A172 (cell line): ENCODE measurements around the gene TRIM66. TPM values are rescaled to one million over a fixed set of nuclear protein-coding genes. Genes with fewer than 3 reads are reported as not detected.

Source experiments
- DNase-seq: peaks from one replicate; pipeline ENCODE4 v3.0.0-alpha.2; 2015; ENCODE audit warnings: low spot score
- total RNA-seq: library from RNA; depleted of rRNA; stranded (reverse); fragments of >200 nt; shearing (Covaris generic); gene quantifications from 2 replicates; pipeline ENCODE4 v1.2.3, GENCODE V29; 2014

TRIM66 gene
- total RNA-seq, 1 experiment from 2014 or later, result 1.4 TPM

DNA sequence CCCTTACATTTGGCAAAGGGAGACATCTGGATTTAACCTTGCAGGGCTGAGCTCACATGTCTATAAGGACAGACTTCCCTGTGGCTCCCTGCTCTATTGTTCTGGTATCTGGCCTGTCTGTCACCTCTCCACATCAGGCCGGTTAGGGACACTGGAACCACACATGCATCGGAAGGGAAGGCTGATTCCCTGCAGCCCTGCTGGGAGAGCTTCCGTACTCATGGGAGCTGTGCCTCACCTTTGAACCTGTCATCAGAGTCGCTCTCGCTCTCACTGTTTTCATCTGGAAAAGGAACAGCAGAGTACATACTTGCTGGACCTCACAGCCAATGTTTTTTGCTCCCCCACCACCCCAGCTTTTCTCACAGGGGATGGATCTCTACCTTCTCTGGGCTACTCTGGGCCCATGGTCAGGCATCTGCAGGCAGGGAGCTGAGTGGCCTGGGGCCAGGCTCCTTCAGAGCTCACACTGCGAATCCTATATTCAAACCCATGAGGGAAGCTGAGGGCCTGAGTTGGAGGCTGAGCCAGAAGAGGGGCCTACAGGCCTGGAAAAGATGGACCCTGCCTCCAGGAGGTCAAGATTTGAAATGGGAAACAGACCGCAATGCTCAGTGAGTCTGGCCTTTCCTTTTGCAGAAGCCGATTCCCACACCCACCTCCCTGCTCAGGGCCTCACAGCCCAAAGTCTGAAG is 31.4 kb upstream of the TRIM66 start:
- no peak for DNase-seq

DNA sequence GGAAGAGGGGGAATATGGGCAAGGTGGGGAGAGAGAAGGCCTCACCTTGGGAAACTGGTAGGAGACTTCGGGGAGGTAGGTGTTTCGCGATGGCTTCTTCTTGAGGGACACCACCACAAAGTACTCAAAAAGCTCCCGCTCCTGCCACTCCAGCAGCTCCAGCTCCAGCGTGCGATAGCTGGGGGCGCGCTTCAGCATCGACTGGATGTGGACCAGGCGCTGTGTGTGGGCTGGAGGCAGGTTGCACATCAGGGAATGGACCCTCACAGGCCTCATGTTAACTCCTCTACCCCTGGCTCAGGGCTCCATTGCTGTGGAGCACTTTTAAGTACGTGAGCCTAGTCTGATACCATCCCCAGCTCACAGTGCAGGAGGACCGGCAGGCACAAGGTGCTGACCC is 30.0 kb upstream of the TRIM66 start:
- no peak for DNase-seq

DNA sequence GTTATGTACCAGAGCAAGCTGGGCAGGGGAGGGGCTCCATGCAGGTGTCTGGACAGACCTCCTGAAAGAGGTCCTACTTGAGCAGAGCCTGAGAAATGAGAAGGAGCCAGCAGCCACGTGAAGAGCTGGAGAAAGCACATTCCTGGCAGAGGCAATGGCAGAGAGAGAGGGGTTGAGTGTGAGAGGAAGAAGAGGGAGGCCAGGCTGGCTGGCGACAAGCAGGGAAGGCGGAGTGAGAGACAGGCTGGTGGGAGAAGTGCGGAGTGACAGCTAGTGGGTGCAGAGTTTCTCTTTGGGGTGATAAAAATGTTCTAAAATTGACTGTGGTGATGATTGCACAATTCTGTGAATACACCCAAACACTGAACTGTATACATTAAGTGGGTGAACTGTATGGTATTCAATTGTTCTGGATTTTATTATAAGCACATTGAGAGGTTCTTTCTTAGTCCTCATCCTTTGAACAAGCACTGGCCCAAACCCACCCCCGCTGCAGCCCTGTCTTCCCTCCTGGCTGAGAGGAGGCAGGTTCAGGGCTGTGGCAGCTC is 29.5 kb upstream of the TRIM66 start:
- no peak for DNase-seq

DNA sequence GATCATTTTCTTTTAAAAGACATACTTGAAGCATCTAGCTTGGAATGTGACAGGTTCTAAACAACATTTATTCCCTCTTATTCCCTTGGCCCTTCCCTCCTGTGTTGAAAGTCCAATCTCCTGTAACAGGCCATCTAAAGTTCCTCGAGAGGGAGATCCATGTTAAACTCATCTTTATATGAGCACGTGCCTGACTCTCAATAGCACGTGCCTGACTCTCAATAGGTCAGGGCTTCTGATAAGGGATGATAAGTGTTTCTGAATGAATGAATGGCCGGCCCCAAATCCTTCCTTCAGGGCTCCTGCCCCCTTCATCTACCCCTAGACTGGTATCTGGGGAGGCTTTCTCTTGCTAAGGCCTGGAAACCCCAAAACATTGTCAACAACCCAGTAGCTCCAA is 27.3 kb upstream of the TRIM66 start:
- DNase-seq, result no peak

DNA sequence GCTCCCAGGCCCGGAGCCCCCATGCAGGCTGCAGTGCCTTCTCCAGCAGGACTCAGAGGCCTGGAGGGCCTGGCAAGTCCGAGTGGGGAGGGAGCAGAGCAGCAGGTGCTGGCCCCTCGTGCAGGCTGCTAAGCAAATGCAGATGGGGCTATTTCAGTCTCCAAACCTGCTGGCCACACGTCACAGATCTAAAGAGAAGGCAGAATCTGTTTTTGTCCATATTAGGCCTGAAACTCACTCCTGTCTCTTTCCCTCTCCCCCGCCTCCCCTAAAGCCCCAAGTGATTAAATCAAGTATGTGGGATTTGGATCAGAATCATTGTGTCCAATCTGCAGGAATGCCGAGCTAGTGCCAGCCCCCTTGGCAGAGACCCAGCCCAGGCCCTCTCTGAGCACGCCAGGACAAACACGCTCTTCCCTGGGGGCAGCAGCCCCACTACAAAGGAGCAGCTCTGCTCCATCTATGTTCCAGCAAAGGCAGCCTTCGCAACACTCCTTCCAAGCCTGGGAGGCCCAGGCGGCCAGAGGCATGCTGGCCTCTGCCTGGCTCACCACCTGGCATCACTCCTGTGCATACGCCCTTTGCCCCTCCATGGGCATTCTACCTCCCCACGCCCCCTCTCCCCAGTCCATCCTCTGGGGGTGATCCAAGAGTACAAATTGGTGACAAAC is 26.7 kb upstream of the TRIM66 start:
- no peak for DNase-seq

DNA sequence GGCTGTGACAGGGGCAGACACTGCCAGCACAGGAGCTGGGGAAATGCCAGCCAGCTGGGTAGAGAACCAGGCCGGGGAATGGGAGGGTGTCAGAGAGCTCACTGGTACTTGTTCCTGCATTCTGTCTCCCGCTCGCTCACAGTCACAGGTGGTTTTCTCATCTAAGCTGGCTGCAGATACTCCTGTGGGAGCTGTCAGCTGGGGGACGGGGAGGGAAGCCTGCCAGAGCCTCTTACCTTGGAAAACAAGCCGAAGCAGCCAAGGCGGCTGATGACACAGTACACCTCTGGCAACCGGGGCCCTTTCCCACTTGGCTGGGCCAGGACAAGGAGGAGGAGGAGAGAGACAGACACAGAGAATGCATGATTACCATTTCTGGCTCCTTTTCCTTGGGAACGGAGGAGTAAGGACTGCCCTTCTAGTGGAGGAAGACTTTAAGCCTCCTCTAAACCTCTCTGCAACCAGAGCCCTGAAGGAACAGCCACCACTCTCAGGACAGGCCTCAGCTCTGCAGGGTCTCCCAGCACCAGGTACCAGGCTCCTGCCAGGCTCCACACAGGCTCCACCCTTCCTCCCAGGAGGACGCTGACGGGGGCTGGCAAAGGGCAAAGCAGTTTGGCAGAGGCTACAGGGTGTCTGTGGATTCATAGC is 25.2 kb upstream of the TRIM66 start:
- DNase-seq, result no peak

DNA sequence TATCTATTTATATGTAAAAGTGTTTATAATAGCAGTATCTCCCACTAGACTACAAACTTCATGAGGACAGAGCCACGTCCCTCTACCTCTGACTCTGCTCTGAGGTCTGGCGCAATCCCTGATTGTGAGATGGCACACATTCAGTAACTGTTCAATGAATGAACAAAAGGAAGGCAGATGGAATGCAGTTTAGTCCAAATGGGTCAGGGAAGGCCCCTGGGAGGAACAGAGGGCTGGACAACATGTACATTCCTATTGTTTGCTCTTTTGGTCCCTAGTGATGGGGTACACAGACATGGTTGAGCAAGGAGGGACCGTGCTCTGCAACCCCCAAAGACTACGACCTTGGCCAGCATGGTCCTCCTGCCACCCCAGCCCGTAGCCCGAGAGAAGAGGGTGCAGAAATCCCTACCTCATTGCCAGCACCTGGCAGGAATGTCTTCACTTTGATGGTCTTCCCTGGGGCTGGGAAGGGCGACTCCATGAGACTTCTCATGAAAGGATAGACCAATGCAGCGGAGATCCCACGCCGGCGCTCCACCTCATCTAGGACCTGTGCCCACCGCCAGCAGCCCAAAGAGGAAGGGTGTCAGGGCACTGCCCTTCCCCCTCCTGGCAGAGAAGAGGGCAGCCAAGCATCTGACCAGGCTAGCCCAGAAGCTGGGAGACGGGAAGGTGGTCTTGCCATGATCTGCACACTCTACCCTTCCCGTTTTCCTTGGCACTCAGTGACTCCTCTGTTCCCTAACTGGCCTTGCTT is 24.4 kb upstream of the TRIM66 start:
- DNase-seq, result no peak

DNA sequence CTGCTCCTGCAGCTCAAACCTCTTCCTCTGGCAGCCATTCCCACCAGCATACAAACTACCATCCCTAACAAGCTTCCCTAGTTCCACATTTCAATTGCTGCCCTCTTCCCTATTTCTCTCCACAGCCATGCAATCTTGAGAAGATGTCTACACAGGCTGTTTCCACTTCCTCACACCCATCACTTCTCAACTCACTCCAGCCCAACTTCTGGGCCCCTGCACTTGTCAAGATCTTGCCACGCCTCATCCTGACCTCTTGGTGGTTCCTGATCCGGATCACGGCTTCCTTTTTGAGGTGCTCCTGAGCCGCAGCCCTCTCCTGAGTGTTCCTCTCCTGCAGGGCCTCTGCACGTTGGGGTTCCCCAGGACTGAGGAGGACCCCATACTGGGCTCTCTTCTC is 22.7 kb upstream of the TRIM66 start:
- no peak for DNase-seq

DNA sequence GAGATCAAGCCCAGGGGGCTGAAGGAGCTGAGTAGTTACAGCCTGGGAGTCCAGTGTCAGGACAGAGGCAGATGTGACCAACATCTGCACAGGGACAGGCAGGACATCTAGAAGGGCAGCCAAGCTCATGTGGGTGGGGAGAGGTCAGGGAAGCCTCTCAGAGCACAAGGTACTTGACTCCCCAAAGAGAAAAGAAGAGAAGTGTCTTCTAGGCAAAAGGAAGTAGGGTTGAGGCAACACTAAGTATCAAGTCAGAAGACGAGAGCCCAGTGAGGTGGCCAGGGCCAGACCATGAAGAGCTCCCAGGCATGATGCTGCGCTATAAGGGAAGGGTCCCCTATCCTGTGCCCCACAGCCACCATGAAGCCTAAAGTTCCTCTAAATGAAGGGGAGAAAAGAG is 21.7 kb upstream of the TRIM66 start:
- DNase-seq, result no peak

DNA sequence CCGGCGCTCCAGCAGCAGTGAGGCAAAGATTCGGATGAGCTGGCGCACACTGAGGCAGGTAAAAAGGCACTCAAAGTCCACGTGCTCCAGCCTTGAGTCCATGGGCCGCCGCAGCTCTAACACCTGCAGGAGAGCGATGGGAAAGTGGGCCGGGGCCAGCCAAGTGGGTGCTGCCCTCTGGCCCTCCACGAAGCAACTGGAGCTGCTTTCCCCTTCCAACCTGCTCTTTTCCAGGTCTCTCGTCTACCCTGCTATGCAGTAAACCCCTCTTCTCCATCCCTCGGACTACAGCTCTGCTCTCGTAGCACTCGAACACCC is 20.1 kb upstream of the TRIM66 start:
- DNase-seq, result no peak

DNA sequence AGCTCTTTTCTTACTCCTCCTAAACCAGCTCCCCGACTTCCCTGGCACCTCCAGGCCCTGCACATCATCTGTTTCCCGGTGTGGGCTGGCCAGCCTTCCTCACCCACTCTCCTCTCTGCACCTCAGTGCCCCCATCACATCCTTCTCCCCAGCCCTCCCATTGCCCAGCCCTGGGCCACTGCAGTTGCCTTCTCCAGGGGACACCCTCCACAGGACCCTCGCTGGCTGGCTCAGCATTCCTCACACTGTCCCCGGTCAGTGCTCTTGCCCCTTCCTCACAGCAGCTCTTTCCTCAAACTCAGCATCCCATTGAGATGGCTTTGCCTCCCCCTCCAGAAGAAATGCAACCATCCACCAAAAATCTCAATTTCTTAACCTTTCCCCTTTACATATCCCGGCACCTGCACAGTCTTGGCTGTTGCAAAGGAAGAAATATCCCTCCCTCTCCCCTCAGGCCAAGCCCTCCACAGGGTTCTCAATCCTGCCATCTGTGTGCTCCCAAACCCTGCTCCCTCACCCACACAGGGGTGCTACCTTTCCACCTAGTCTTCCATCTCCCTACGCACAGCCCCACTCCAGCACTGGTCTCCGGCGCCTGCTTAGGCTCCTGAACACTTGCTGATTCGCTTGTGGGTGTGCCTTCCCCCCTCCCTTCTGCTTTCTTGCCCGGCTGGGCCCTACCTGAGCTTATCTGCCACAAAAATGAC is 19.6 kb upstream of the TRIM66 start:
- no peak for DNase-seq

DNA sequence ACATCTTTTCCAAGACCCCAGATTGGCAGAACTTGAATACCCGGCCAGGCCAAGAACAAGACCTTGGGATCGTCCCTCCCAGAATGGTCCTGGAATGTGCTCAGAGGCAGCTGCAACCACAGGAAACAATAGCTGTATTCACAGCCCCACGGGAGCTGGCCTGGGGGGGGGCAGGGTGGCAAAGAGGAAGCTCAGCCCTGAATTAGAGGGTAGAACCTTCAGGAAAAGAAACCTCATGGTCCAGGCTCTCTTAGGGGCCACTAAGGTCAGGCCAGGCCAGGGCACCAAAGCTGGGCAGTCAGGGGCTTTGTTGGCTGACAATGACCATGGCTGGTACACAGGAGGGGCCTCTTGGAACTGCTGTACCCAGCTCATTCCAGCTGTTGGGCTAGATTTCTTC is 17.4 kb upstream of the TRIM66 start:
- peak; percentile 66 for DNase-seq

DNA sequence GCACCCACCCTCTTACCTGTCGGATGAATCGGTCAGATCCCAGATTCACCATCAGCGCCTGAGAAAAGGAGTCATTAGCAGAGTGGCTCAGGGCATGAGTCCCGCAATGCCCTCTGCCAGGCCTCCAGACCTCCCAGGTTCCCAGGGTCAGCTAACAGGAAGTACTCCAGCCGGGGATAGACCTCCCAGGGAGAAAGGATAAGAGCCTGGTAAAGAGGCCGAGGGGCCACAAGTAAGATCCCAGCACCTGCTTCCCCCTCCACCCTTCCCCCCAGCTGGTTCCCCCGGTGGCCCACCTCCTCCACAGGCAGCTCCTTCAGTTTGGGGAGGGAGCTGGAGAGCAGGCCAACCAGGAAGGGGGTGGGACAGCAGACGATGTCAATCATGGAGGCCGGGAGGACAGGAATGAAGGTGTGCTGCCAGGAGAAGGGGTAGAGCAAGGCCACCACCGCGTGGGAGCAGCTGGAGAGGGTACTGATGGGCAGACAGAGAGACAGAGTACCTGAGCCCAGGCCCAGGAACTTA is 16.5 kb upstream of the TRIM66 start:
- no peak for DNase-seq

DNA sequence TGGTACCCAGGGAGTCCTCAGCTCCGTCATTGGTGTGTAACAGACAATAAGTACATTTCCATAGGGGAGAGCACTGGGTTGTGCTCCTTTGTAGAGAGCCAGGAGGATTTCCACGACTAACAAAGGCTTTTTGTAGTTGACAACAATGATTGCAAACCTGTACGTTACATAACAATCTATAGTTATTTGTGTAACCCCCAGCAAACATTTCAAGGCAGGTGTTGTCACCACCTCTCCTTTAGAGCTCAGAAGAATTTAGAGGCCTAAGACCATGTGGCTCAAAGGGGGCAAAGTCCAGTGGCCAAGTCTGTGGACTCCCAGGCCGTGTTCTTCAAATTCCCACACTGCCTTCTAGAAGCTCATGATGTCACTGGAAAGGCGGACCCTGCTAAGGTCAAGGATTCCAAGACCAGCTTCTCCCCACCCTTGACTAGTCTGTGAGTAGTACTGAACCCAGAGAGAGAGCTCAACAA is 15.9 kb upstream of the TRIM66 start:
- DNase-seq, result no peak

DNA sequence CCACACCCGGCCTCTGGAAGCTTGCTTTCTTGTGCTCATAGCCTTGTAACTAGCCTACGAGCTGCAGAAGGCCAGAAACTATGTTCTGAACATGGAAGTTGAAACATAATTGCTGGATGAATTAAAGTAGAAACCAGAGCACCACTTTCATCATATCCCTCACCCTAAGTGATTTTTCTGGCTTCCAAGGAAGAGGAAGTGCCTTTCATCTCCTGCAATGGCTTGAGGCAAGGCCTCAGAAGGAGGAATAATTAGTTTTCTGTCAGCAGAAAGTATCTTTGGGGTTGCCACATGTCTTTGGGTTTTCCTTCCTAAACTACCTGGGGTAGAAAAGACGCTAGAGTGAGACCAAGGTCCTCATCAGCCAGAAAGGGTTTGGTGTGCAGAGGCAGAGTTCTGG is 14.6 kb upstream of the TRIM66 start:
- DNase-seq, result no peak

DNA sequence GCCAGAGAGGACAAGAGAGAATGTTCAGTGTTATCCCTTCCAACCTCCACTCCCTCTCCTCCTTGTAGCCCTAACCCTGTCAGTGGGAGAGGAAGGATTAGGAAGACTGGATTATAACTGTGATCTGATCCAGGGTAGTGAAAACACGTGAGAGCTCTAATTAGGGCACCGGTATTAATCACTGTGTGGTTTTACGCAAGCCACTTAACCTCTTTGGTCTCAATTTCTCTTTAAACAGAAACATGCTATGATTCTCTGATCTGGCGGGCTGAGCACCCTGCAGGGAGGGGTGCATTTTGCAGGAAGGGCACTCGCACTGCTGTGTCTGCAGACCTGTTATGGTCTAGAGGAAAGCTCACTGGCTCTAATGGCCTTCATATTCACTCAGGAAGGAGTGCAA is 11.7 kb upstream of the TRIM66 start:
- DNase-seq, result no peak

DNA sequence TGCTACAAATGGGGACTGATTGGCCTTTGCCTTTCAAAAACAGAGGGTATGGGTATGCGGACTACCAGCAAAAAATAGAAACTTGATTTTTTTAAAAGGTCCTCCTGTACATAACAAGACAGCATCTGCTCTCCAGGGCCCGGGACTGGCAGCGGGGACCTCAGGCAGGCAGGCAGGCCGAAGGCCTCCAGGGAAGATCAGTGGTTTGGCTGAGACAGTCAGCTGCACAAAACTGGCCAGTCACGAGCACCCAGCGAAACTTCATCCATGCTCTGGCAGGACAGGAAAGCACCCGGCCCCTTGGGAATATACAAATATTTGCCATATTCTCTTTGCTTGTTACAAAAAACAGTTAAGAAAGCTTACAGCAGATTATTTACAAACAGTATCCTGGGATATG is 11.1 kb upstream of the TRIM66 start:
- DNase-seq, result no peak

DNA sequence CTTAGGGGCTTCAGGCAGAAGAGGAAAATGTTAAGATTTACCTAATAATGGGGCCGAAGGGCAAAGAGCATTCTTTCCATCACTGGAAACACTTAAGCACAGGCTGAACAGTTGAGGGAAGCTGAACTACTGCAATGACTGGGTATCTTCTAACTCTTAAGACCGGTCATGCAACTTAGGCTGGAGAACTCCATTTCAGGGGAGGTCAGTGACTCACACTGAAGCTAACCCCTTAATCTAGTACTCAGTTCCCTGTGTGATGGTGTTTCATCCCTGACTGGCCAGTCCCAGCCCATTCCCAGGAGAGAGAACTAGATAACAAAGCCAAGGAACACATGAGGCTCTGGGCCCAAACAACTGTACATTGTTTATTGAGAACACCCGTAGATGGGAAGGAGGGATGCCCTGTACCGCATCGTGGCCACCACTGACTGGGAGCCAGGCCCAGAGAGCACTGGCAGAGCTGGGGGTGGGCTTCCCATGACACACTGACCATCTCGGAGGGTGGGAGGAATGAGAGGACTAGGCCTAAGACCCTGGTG is 10.6 kb upstream of the TRIM66 start:
- DNase-seq, result no peak

DNA sequence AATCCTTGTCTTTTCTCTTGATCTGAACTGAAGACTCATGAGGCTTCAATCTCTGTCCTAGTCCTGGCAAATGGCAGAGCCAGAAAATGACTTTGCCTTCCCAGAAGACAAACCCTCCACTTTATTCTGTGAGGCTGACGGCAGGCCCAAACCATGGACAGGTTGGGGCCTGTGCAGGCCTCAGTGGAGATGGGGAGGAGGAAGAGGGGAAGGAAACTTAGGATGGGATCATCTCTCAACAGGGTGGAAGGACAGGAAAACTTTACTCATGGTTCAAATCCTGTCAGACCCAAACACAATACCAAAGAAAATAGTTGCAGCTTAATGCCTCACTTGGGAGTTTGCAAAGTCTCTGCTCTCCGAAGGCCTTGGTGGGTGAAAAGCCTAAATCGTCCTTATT is 10.0 kb upstream of the TRIM66 start:
- no peak for DNase-seq

DNA sequence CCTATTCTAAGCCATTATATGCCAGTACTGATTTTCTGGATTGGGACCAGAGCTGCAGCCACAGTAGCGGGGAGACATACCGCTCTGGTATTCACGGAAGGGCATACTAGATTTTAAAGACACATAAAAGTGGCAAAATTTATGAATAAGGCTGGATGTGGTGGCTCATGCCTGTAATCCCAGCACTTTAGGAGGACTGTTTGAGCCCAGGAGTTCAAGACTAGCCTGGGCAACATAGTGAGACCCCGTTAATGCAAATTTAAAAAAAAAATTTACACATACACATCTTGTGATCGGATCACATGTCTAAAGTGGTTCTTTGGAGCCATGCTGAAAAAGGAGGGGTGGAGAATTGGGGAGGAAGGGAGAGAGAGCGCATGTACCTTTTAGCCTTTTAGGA is 9.1 kb upstream of the TRIM66 start:
- no peak for DNase-seq
